Right atrium auricular region (tissue), 2 donors: Measurements from ENCODE around the gene ZNF497. TPM values are rescaled to one million over a fixed set of nuclear protein-coding genes. Genes with fewer than 3 reads are reported as not detected.

Experiments used
- DNase-seq: peaks from one replicate; pipeline ENCODE4 v3.0.0-alpha.2; 2019; ENCODE audit warnings: low spot score
- H3K27ac ChIP-seq, 2 donors: fragments of 200-600 bp; sonication (generic); 1 replicate in 1 of 2; 2 replicates in 1 of 2; pipeline ENCODE4 v1.5.1; 2016 to 2019
- H3K27me3 ChIP-seq, 2 donors: fragments of 200-600 bp; sonication (generic); one replicate each; pipeline versions ENCODE4 v1.5.1 to v1.6.0; 2017 to 2019
- H3K36me3 ChIP-seq: fragments of 200-600 bp; sonication (generic); one replicate; pipeline ENCODE4 v1.5.1; 2016
- H3K4me1 ChIP-seq, 2 donors: fragments of 200-600 bp; sonication (generic); one replicate each; pipeline versions ENCODE4 v1.5.1 to v1.6.0; 2017 to 2019
- H3K4me3 ChIP-seq, 2 donors: fragments of 200-600 bp; sonication (generic); 1 replicate in 1 of 2; 2 replicates in 1 of 2; pipeline ENCODE4 v1.5.1; 2017 to 2019; ENCODE audit warnings: mild to moderate bottlenecking in 1 of 2, moderate library complexity in 1 of 2
- H3K9me3 ChIP-seq, 2 donors: fragments of 200-600 bp; sonication (generic); one replicate each; pipeline ENCODE4 v1.5.1; 2019
- CTCF ChIP-seq, 2 donors: fragments of 200-600 bp; sonication (generic); IDR thresholded peaks; one replicate each; pipeline ENCODE4 v1.5.1; 2019; ENCODE audit warnings: antibody characterized with exemption in 2 of 2
- total RNA-seq, 2 donors: library from RNA; depleted of rRNA; stranded (reverse); fragments of >200 nt; gene quantifications; one replicate each; pipeline ENCODE4 v1.1.0, GENCODE V29; 2016

ZNF497 gene
- total RNA-seq, 2 donors from 2014 or later = 0.39 to 0.56 TPM

DNA sequence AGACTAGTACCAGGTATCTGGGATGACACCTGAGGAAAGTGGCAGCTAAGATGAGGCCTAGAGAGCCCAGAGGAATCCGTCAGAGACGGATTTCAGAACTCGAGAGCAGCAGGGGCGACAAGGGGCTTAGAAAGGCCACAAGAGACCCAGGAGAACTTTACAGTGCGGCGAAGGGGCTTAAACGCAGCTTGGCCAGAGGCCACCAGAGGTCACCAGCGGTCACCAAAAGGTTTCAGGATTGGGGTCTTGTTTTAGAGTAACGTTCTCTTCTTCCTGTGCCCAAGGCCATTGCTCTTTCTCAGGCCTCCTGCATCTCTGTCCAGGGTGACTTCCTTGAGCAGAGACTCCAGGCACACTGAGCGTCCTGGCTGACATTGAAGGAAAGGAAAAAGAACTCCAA is 33.6 kb downstream of the ZNF497 start:
- H3K27ac ChIP-seq = no peak overlapping the region
- H3K9me3 ChIP-seq = no peaks in the 10 kb centered on the region
- no peaks in the 10 kb centered on the region for H3K36me3 ChIP-seq
- no peaks in the 10 kb centered on the region for H3K27me3 ChIP-seq
- TF ChIP-seq CTCF (IDR thresholded peaks at IDR 0.05) = no peak
- peaks cover 0 to 30% of the 10 kb centered on the region in 2 donors for H3K4me1 ChIP-seq
- no peak for DNase-seq
- no peak overlapping the region for H3K4me3 ChIP-seq

DNA sequence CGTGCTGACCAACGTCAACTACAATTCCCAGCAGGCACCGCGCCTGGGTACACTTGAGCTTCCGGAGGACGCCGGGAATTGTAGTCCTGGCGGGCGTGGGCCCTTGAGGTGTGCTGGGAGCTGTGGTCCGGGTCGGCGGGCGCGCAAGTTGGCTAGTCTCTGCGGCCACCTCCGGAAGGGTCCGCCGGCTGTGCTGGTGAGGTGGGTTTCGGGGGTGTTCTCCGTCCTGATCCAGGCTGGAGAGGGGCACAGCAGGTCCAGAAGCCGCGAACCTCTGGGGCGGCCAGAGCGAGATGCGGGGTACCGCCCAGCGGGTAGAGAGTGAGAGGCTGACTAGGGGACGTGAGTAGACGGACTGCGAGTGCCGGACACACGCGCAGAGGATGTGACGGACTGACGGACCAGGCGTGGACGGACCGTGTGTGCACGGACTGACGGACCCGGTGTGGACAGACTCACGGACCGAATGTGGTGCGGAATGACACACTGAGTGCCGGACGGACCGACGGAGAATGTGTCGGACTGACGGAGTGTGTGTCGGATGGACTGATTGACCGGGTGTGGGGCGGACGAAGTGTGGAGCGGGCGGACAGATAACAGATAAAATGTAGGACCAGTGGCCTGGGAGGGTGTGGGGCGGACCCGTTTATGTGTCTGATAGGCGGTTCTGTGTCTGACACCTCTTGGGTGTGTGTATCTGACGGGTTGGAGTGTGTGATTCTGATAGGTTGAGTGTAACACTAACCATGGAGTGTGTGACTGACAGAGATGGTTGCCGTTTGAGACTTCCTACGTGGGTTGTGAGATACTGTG is 35.4 kb downstream of the ZNF497 start, which contains the start of gene ZSCAN22:
TSS of gene ZSCAN22 (plus strand) at position 81 of the 813 bp plus-strand sequence. CDS start 7,809 bp downstream, outside the sequence.
- Histone ChIP-seq H3K4me3 (peak within 1 kb of the TSS; percentile 78 to 82), H3K4me1 (peaks cover 0 to 30% of the 10 kb centered on the region in 2 donors), H3K27ac (peak within 1 kb of the TSS; percentile 96 to 98), H3K27me3 (no peaks in the 10 kb centered on the region), H3K9me3 (no peaks in the 10 kb centered on the region), H3K36me3 (no peaks in the 10 kb centered on the region)
- no peak for TF ChIP-seq CTCF (IDR thresholded peaks at IDR 0.05)
- peak; percentile 97 for DNase-seq

DNA sequence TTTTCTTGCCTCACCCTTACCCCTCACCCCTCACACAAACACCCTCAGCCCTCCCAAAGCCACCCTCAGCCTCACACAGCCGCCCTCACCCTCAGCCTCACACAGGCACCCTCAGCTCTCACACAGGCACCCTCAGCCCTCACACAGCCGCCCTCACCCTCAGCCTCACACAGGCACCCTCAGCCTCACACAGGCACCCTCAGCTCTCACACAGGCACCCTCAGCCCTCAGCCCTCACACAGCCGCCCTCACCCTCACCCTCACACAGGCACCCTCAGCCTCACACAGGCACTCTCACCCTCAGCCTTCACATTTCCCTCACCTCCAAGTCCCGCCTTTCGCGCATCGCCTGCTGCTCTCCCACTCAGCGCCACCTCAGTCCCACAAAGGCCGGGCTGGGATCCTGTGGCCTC is 36.0 kb downstream of the ZNF497 start:
- no peak for TF ChIP-seq CTCF (IDR thresholded peaks at IDR 0.05)
- no peak for DNase-seq
- Histone ChIP-seq H3K4me1 (peaks cover 0 to 30% of the 10 kb centered on the region in 2 donors), H3K27me3 (no peaks in the 10 kb centered on the region), H3K27ac (peak overlapping the region; percentile 96 to 98), H3K4me3 (peak overlapping the region; percentile 78 to 82), H3K36me3 (no peaks in the 10 kb centered on the region), H3K9me3 (no peaks in the 10 kb centered on the region)

- Histone ChIP-seq H3K36me3 (no peaks in the 10 kb centered on the region), H3K27ac (no peak overlapping the region), H3K27me3 (no peaks in the 10 kb centered on the region), H3K9me3 (no peaks in the 10 kb centered on the region), H3K4me1 (peaks cover 0 to 30% of the 10 kb centered on the region in 2 donors), H3K4me3 (peak overlapping the region in 1 of 2 donors; percentile 78)
- no peak for TF ChIP-seq CTCF (IDR thresholded peaks at IDR 0.05)
- no peak for DNase-seq
Measured at GRCh38 chr19:58325311-58326022, 37.1 kb downstream of the ZNF497 start.

DNA sequence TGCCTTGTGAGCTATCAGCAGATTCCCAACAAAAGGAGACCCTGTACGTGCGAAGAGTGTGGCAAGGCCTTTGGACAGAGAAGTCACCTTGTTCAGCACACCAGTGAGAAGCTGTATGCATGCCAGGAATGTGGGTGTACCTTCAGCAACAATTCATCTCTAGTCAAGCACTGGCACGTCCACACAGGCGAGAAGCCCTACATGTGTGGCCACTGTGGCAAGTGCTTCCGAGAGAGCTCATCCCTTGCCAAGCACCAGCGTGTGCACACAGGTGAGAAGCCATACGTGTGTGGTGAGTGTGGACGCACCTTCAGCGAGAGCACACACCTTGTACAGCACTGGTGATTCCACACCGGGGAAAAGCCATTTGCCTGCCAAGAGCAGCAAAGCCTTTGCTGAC is 43.3 kb downstream of the ZNF497 start:
- no peaks in the 10 kb centered on the region for H3K4me1 ChIP-seq
- DNase-seq = no peak
- H3K27ac ChIP-seq = no peak overlapping the region
- H3K27me3 ChIP-seq = no peaks in the 10 kb centered on the region
- no peak for TF ChIP-seq CTCF (IDR thresholded peaks at IDR 0.05)
- H3K4me3 ChIP-seq = no peak overlapping the region
- H3K9me3 ChIP-seq = no peaks in the 10 kb centered on the region
- peaks cover 10% of the 10 kb centered on the region for H3K36me3 ChIP-seq
